SK-N-SH (cell line): Measurements from ENCODE around the gene P2RX2. TPM values are rescaled to one million over a fixed set of nuclear protein-coding genes. Genes with fewer than 3 reads are reported as not detected.

ENCODE experiments used
- CTCF ChIA-PET: fragments of 300-600, 350-600 bp; formaldehyde crosslinking; extraction: SDS; loops from one replicate; lab custom pipeline; 2021; lab: Yijun Ruan, JAX
- POLR2A ChIA-PET: fragments of 350-600 bp; sonication (Branson Sonifier 250); formaldehyde crosslinking; extraction: SDS; loops from one replicate; lab custom pipeline; 2020; ENCODE audit warnings: antibody characterized with exemption, inconsistent platforms; lab: Yijun Ruan, JAX
- DNase-seq: peaks from one replicate; pipeline ENCODE4 v3.0.0; 2012
- H2AFZ ChIP-seq: fragments of 200-600 bp; sonication (generic); 2 replicates; pipeline ENCODE4 v1.8.1; 2016; ENCODE audit warnings: antibody characterized with exemption, mild to moderate bottlenecking, low read depth
- H3F3A ChIP-seq: fragments of 200-600 bp; sonication (generic); replicated peaks from 2 replicates; pipeline ENCODE3; 2016; ENCODE audit warnings: antibody characterized with exemption, mild to moderate bottlenecking; ENCODE audit not compliant: insufficient read depth
- H3K27ac ChIP-seq, 2 experiments: fragments of 200-500 bp in 1 of 2; fragments of 200-600 bp in 1 of 2; sonication (Bioruptor generic) in 1 of 2; sonication (generic), shearing (Covaris generic) in 1 of 2; 2 replicates each; pipeline versions ENCODE4 v1.5.1 to v1.6.1; 2014 to 2016; ENCODE audit warnings: low read depth in 2 of 2, inconsistent platforms in 1 of 2, low read length in 1 of 2, mild to moderate bottlenecking in 1 of 2, mixed read lengths in 1 of 2
- H3K27me3 ChIP-seq: fragments of 200-600 bp; sonication (generic), shearing (Covaris generic); 2 replicates; pipeline ENCODE4 v1.6.1; 2016; ENCODE audit warnings: mixed run types; ENCODE audit not compliant: insufficient read depth
- H3K36me3 ChIP-seq, 2 experiments: fragments of 200-500 bp in 1 of 2; fragments of 200-600 bp in 1 of 2; sonication (Bioruptor generic) in 1 of 2; sonication (generic) in 1 of 2; replicated peaks in 1 of 2; 2 replicates each; pipeline versions ENCODE3 to v1.5.1; 2014 to 2016; ENCODE audit warnings: low read length in 1 of 2, mild to moderate bottlenecking in 1 of 2; ENCODE audit not compliant: insufficient read depth in 2 of 2, control insufficient read depth in 1 of 2
- H3K4me1 ChIP-seq, 2 experiments: fragments of 200-500 bp in 1 of 2; fragments of 200-600 bp in 1 of 2; sonication (Bioruptor generic) in 1 of 2; sonication (generic), shearing (Covaris generic) in 1 of 2; 2 replicates each; pipeline versions ENCODE4 v1.5.1 to v1.6.1; 2014 to 2016; ENCODE audit warnings: low read depth in 1 of 2, low read length in 1 of 2, mixed run types in 1 of 2; ENCODE audit not compliant: insufficient read depth in 2 of 2, control insufficient read depth in 1 of 2
- H3K4me2 ChIP-seq: fragments of 200-600 bp; sonication (generic), shearing (Covaris generic); 2 replicates; pipeline ENCODE4 v1.6.1; 2017; ENCODE audit warnings: mixed run types
- H3K4me3 ChIP-seq, 2 experiments: fragments of 200-500 bp in 1 of 2; fragments of 200-600 bp in 1 of 2; sonication (Bioruptor generic) in 1 of 2; sonication (generic), shearing (Covaris generic) in 1 of 2; 2 replicates each; pipeline versions ENCODE4 v1.5.1 to v1.8.1; 2014 to 2016; ENCODE audit warnings: low read depth in 2 of 2, inconsistent platforms in 1 of 2, low read length in 1 of 2, mild to moderate bottlenecking in 1 of 2, mixed read lengths in 1 of 2, moderate library complexity in 1 of 2
- H3K79me2 ChIP-seq: fragments of 200-600 bp; sonication (generic); 2 replicates; pipeline ENCODE4 v1.8.1; 2017; ENCODE audit warnings: mild to moderate bottlenecking; ENCODE audit not compliant: insufficient read depth
- H3K9ac ChIP-seq: fragments of 200-600 bp; sonication (generic); 2 replicates; pipeline ENCODE4 v1.6.1; 2017; ENCODE audit warnings: mixed run types
- H3K9me2 ChIP-seq: fragments of 200-600 bp; sonication (generic); 2 replicates; pipeline ENCODE4 v1.6.1; 2017; ENCODE audit warnings: mixed run types
- H3K9me3 ChIP-seq: fragments of 200-600 bp; sonication (generic); 2 replicates; pipeline ENCODE4 v1.6.1; 2017; ENCODE audit warnings: mixed run types, mild to moderate bottlenecking, moderate library complexity
- H4K20me1 ChIP-seq: fragments of 200-600 bp; sonication (generic); 2 replicates; pipeline ENCODE4 v1.6.1; 2017; ENCODE audit warnings: mild to moderate bottlenecking, mixed run types; ENCODE audit not compliant: insufficient read depth
- CHD2 ChIP-seq: fragments of 150-350 bp; IDR thresholded peaks from 2 replicates; pipeline ENCODE4 v1.6.1; 2018; ENCODE audit warnings: low read length; ENCODE audit not compliant: partially characterized antibody
- EP300 ChIP-seq, 2 experiments: IDR thresholded peaks; 2 replicates each; pipeline versions ENCODE4 v1.4.0 to v1.6.1; 2012; ENCODE audit warnings: borderline replicate concordance in 1 of 2, low read depth in 1 of 2, low read length in 1 of 2
- EZH2phosphoT487 ChIP-seq: fragments of 200-600 bp; sonication (generic); IDR thresholded peaks from 2 replicates; pipeline ENCODE4 v1.6.1; 2017; ENCODE audit warnings: low read depth, mixed run types, mild to moderate bottlenecking, antibody characterized with exemption, moderate library complexity, borderline replicate concordance
- FOXM1 ChIP-seq: IDR thresholded peaks from 2 replicates; pipeline ENCODE4 v1.4.0; 2012; ENCODE audit warnings: low read depth, mild to moderate bottlenecking
- GATA2 ChIP-seq: sonication (generic); formaldehyde crosslinking; IDR thresholded peaks from 2 replicates; pipeline ENCODE4 v1.5.0; 2020; ENCODE audit warnings: mild to moderate bottlenecking, missing genetic modification reagents
- MEF2A ChIP-seq: IDR thresholded peaks from 2 replicates; pipeline ENCODE4 v1.4.0; 2012; ENCODE audit warnings: low read depth, borderline replicate concordance
- MXI1 ChIP-seq: IDR thresholded peaks from 2 replicates; pipeline ENCODE4 v1.6.1; 2012; ENCODE audit warnings: mild to moderate bottlenecking, low read depth, low read length, improper control_type of control experiment
- NFIC ChIP-seq: IDR thresholded peaks from 2 replicates; pipeline ENCODE4 v1.4.0; 2012; ENCODE audit warnings: borderline replicate concordance
- NRF1 ChIP-seq: IDR thresholded peaks from 2 replicates; pipeline ENCODE4 v1.6.1; 2012; ENCODE audit warnings: low read depth, mild to moderate bottlenecking, low read length
- RAD21 ChIP-seq: IDR thresholded peaks from 2 replicates; pipeline ENCODE4 v1.6.1; 2012; ENCODE audit warnings: mild to moderate bottlenecking, low read length
- SMC3 ChIP-seq: IDR thresholded peaks from 2 replicates; pipeline ENCODE4 v1.6.1; 2012; ENCODE audit warnings: low read depth, low read length, improper control_type of control experiment
- TAF1 ChIP-seq: IDR thresholded peaks from 2 replicates; pipeline ENCODE4 v1.6.1; 2012; ENCODE audit warnings: low read depth, mild to moderate bottlenecking, low read length, moderate library complexity, borderline replicate concordance
- TCF12 ChIP-seq: IDR thresholded peaks from 2 replicates; pipeline ENCODE4 v1.4.0; 2012
- TEAD4 ChIP-seq: IDR thresholded peaks from 2 replicates; pipeline ENCODE4 v1.4.0; 2012; ENCODE audit warnings: mild to moderate bottlenecking, borderline replicate concordance; ENCODE audit not compliant: insufficient read depth
- WGBS: methylation state at CpG from one replicate; pipeline ENCODE4 v1.1.6; 2017; ENCODE audit warnings: low lambda C conversion rate; 5-methylcytosine and 5-hydroxymethylcytosine counted together
- polyA plus RNA-seq, 3 experiments: library from polyadenylated mRNA; depleted of rRNA; stranded (reverse); fragments of >200 nt; gene quantifications; 2 replicates each; pipeline ENCODE4 v1.2.3, GENCODE V29; 2012
- TF ChIP-seq, protein P1 (sequence below): IDR thresholded peaks from 2 replicates; pipeline ENCODE4 v1.4.0; 2012; ENCODE audit warnings: low read depth
- TF ChIP-seq, protein P2 (sequence below): IDR thresholded peaks from 2 replicates; pipeline ENCODE4; 2012
- TF ChIP-seq, protein P3 (sequence below): IDR thresholded peaks from 2 replicates; pipeline ENCODE4 v1.4.0; 2012; ENCODE audit warnings: low read depth, borderline replicate concordance
- TF ChIP-seq, protein P4 (sequence below): fragments of 150-350 bp; IDR thresholded peaks from 2 replicates; pipeline ENCODE4 v1.6.1; 2016; ENCODE audit warnings: mild to moderate bottlenecking, low read depth, low read length
- TF ChIP-seq, protein P5 (sequence below): fragments of 200-600 bp; sonication (generic); IDR thresholded peaks from 2 replicates; pipeline ENCODE4 v1.6.1; 2017; ENCODE audit warnings: antibody characterized with exemption, mild to moderate bottlenecking, moderate library complexity

P2RX2 gene
- polyA plus RNA-seq, 1 of the 3 experiments (the other 2 are of a cell fraction), result 0.03 TPM

DNA sequence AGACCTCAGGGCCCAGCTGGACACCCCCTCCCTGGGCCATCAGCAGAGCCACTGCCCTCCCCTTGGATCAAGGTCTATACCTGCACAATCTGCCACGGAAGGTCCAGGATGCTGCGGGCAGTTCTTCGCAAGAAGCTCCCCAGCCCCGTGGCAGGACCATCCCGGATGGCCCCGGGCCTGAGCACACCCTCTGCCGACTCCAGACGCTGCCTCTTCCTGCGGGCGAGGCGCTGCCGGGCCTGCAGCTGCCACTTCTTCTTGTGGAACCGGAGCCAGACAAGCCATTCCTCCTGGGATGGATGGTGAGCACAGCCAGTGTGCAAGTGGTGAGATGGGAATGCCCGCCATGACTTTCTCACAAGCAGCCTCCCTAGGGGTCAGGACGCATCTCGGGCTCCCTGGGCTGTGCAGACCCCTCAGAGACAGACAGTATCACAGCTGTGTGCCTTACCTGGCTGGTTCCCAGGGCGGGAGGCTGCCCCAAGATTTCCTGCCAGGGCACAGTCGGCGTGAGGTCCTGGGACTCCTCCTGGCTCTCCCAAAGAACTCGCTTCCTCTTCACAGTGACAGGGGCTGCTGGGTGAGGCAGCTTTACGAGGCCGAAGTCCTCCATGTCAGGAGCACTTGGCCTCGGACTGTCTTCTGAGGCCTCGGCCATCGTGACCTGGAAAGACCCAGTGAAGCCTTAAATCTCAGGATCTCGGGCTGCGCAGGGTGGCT, 30.8 kb downstream of the P2RX2 start:
- Histone ChIP-seq H3K4me1 (no peaks in the 10 kb centered on the region), H3K27ac (no peak overlapping the region), H3K4me3 (no peak overlapping the region), H3K79me2 (no peaks in the 10 kb centered on the region), H3F3A (no peaks in the 10 kb centered on the region), H3K9me2 (no peaks in the 10 kb centered on the region), H3K36me3 (peaks cover 13 to 14% of the 10 kb centered on the region in 2 experiments), H4K20me1 (no peaks in the 10 kb centered on the region), H3K9me3 (no peaks in the 10 kb centered on the region), H3K9ac (no peak overlapping the region), H2AFZ (no peak overlapping the region), H3K27me3 (no peaks in the 10 kb centered on the region), H3K4me2 (no peak overlapping the region)
- ChIA-PET POLR2A (no interaction called here), CTCF (interaction anchor here (0.8 to 1.7 kb wide), 3 partner anchors 9 to 50 kb away, joined by 3 to 4 read pairs (median 3); no protein-coding TSS in a partner anchor)
- 95% methylated on average over 21 of the region's 27 CpGs for WGBS
- TF ChIP-seq EZH2phosphoT487 (no peak), NFIC (no peak), MEF2A (no peak), FOXM1 (no peak), MXI1 (no peak), TCF12 (no peak), TAF1 (no peak), RAD21 (no peak), CHD2 (no peak), EP300 (IDR thresholded peaks at IDR 0.05; ENCODE audit: borderline replicate concordance in 1 of 2, low read depth in 1 of 2, low read length in 1 of 2) (no peak)
- TF ChIP-seq, protein P1, sequence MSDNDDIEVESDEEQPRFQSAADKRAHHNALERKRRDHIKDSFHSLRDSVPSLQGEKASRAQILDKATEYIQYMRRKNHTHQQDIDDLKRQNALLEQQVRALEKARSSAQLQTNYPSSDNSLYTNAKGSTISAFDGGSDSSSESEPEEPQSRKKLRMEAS, result no peak
- TF ChIP-seq, protein P2, sequence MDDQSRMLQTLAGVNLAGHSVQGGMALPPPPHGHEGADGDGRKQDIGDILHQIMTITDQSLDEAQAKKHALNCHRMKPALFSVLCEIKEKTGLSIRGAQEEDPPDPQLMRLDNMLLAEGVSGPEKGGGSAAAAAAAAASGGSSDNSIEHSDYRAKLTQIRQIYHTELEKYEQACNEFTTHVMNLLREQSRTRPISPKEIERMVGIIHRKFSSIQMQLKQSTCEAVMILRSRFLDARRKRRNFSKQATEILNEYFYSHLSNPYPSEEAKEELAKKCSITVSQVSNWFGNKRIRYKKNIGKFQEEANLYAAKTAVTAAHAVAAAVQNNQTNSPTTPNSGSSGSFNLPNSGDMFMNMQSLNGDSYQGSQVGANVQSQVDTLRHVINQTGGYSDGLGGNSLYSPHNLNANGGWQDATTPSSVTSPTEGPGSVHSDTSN, result no peak
- TF ChIP-seq, protein P3, sequence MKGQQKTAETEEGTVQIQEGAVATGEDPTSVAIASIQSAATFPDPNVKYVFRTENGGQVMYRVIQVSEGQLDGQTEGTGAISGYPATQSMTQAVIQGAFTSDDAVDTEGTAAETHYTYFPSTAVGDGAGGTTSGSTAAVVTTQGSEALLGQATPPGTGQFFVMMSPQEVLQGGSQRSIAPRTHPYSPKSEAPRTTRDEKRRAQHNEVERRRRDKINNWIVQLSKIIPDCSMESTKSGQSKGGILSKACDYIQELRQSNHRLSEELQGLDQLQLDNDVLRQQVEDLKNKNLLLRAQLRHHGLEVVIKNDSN, result no peak
- DNase-seq, result no peak

DNA sequence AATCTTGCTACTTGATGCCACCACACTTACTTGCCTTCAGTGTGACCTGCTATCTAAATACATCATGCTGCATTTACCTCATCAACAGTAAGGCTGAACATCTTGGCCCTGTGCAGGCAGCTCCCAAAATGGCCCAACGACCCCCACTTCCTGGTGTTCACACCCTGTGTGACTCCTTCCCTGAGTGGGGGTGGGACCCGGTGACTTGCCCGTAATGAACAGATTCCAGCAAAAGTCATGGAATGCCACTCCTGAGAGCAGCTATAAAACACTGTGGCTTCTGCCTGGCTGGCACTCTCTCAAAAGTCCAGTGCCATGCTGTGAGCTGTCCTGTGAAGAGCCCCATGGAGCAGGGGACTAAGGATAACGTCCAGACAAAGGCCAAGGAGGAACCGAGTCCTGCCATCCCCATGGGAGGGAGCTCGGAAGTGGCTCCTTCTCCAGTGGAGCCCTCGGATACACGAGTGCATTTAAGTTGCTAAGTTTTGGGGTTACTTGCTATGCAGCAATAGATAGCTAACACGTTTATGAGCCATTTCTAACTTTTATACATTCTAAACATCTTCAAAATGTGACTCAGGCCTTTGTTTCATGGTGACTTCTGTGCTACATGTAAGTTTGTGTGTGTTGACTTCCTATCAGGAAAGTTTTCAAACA, 33.0 kb downstream of the P2RX2 start:
- Histone ChIP-seq H3K4me1 (no peaks in the 10 kb centered on the region), H3K79me2 (no peaks in the 10 kb centered on the region), H3K4me3 (no peak overlapping the region), H2AFZ (no peak overlapping the region), H3K27me3 (no peaks in the 10 kb centered on the region), H3K9me3 (no peaks in the 10 kb centered on the region), H3F3A (no peaks in the 10 kb centered on the region), H4K20me1 (no peaks in the 10 kb centered on the region), H3K4me2 (no peak overlapping the region), H3K27ac (no peak overlapping the region), H3K36me3 (peaks cover 17 to 18% of the 10 kb centered on the region in 2 experiments), H3K9me2 (no peaks in the 10 kb centered on the region), H3K9ac (no peak overlapping the region)
- TF ChIP-seq GATA2 (CRISPR knock-in tag), result no peak
- TF ChIP-seq TEAD4, result no peak
- TF ChIP-seq SMC3, result no peak
- TF ChIP-seq, protein P4, sequence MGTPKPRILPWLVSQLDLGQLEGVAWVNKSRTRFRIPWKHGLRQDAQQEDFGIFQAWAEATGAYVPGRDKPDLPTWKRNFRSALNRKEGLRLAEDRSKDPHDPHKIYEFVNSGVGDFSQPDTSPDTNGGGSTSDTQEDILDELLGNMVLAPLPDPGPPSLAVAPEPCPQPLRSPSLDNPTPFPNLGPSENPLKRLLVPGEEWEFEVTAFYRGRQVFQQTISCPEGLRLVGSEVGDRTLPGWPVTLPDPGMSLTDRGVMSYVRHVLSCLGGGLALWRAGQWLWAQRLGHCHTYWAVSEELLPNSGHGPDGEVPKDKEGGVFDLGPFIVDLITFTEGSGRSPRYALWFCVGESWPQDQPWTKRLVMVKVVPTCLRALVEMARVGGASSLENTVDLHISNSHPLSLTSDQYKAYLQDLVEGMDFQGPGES, result no peak
- no peak for TF ChIP-seq EZH2phosphoT487
- TF ChIP-seq NRF1, result no peak
- TF ChIP-seq, protein P5, sequence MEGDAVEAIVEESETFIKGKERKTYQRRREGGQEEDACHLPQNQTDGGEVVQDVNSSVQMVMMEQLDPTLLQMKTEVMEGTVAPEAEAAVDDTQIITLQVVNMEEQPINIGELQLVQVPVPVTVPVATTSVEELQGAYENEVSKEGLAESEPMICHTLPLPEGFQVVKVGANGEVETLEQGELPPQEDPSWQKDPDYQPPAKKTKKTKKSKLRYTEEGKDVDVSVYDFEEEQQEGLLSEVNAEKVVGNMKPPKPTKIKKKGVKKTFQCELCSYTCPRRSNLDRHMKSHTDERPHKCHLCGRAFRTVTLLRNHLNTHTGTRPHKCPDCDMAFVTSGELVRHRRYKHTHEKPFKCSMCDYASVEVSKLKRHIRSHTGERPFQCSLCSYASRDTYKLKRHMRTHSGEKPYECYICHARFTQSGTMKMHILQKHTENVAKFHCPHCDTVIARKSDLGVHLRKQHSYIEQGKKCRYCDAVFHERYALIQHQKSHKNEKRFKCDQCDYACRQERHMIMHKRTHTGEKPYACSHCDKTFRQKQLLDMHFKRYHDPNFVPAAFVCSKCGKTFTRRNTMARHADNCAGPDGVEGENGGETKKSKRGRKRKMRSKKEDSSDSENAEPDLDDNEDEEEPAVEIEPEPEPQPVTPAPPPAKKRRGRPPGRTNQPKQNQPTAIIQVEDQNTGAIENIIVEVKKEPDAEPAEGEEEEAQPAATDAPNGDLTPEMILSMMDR, result no peak
- CTCF ChIA-PET, result interaction anchor here (2.1 kb wide), 1 partner anchor 13 kb away, joined by 14 read pairs; no protein-coding TSS in a partner anchor
- WGBS, result 100% methylated on average over 3 of the region's 9 CpGs
- no peak for DNase-seq
- POLR2A ChIA-PET, result no interaction called here
